HepG2 (cell line): ENCODE measurements around the gene SYNGR2. TPM values are rescaled to one million over a fixed set of nuclear protein-coding genes. Genes with fewer than 3 reads are reported as not detected.

Experiments
- ATF7 ChIP-seq, 2 experiments: fragments of 450-650 bp in 1 of 2; sonication (generic) in 1 of 2; formaldehyde crosslinking in 1 of 2; IDR thresholded peaks; 2 replicates each; pipeline versions ENCODE4 v1.4.0 to v1.6.1; 2016 to 2020; ENCODE audit warnings: antibody characterized with exemption in 1 of 2, mild to moderate bottlenecking in 1 of 2, missing genetic modification reagents in 1 of 2
- ATRX ChIP-seq: sonication (generic); formaldehyde crosslinking; IDR thresholded peaks from 2 replicates; pipeline ENCODE4 v1.4.0; 2020; ENCODE audit warnings: missing genetic modification reagents, borderline replicate concordance
- CCDC6 ChIP-seq: sonication (generic); formaldehyde crosslinking; IDR thresholded peaks from 2 replicates; pipeline ENCODE4 v1.8.1; 2022; ENCODE audit warnings: mild to moderate bottlenecking, missing genetic modification reagents, moderate library complexity
- GABPA ChIP-seq, 2 experiments: IDR thresholded peaks; 2 replicates each; pipeline ENCODE4 v1.6.1; 2011 to 2016; ENCODE audit warnings: low read depth in 2 of 2, low read length in 1 of 2, missing biosample characterization in 1 of 2, missing genetic modification characterization in 1 of 2
- KDM5A ChIP-seq: fragments of 200-600 bp; sonication (generic); IDR thresholded peaks from 2 replicates; pipeline ENCODE4 v1.7.0; 2018; ENCODE audit warnings: antibody characterized with exemption, mild to moderate bottlenecking, low read length, borderline replicate concordance
- MED13 ChIP-seq: sonication (generic); formaldehyde crosslinking; IDR thresholded peaks from 2 replicates; pipeline ENCODE4 v1.5.0; 2020; ENCODE audit warnings: missing genetic modification reagents
- MEIS1 ChIP-seq: sonication (generic); formaldehyde crosslinking; IDR thresholded peaks from 2 replicates; pipeline ENCODE4 v1.9.0; 2021; ENCODE audit warnings: mild to moderate bottlenecking, missing genetic modification reagents, moderate library complexity, borderline replicate concordance
- MXD4 ChIP-seq: IDR thresholded peaks from 2 replicates; pipeline ENCODE4 v1.6.1; 2016; ENCODE audit warnings: mild to moderate bottlenecking, missing biosample characterization, missing genetic modification reagents
- NCOR1 ChIP-seq: fragments of 200-600 bp; sonication (generic); IDR thresholded peaks from 2 replicates; pipeline ENCODE4 v1.7.0; 2017; ENCODE audit warnings: antibody characterized with exemption, low read length, borderline replicate concordance
- NR2F6 ChIP-seq, 2 experiments: IDR thresholded peaks; 2 replicates each; pipeline ENCODE4 v1.6.1; 2016; ENCODE audit warnings: antibody characterized with exemption in 1 of 2, mild to moderate bottlenecking in 1 of 2
- ONECUT2 ChIP-seq: sonication (generic); formaldehyde crosslinking; IDR thresholded peaks from 2 replicates; pipeline ENCODE4 v1.4.0; 2020; ENCODE audit warnings: missing genetic modification reagents
- PHF20 ChIP-seq: sonication (generic); formaldehyde crosslinking; IDR thresholded peaks from 2 replicates; pipeline ENCODE4 v1.5.0; 2020; ENCODE audit warnings: mild to moderate bottlenecking, missing genetic modification reagents
- TEAD3 ChIP-seq: optimal IDR thresholded peaks from 2 replicates; pipeline ENCODE3; 2016; ENCODE audit warnings: borderline replicate concordance
- THYN1 ChIP-seq: sonication (generic); formaldehyde crosslinking; IDR thresholded peaks from 2 replicates; pipeline ENCODE4 v1.8.1; 2023; ENCODE audit warnings: low read depth, mild to moderate bottlenecking, moderate library complexity, missing genetic modification reagents, borderline replicate concordance
- U2AF1 ChIP-seq: fragments of 200-400 bp; formaldehyde crosslinking; optimal IDR thresholded peaks from 2 replicates; pipeline ENCODE3; 2017; ENCODE audit warnings: mild to moderate bottlenecking, low read depth, low read length
- ZBTB49 ChIP-seq: sonication (generic); formaldehyde crosslinking; IDR thresholded peaks from 2 replicates; pipeline ENCODE4 v1.4.0; 2020; ENCODE audit warnings: missing genetic modification reagents, borderline replicate concordance
- ZHX1 ChIP-seq: sonication (generic); formaldehyde crosslinking; IDR thresholded peaks from 2 replicates; pipeline ENCODE4 v1.8.1; 2022; ENCODE audit warnings: low read depth, mild to moderate bottlenecking, missing genetic modification reagents
- ZMYM3 ChIP-seq: sonication (generic); formaldehyde crosslinking; IDR thresholded peaks from 2 replicates; pipeline ENCODE4 v1.5.1; 2020; ENCODE audit warnings: mild to moderate bottlenecking, missing genetic modification reagents
- ZNF232 ChIP-seq: sonication (generic); formaldehyde crosslinking; IDR thresholded peaks from 2 replicates; pipeline ENCODE4 v1.4.0; 2020; ENCODE audit warnings: missing genetic modification reagents, borderline replicate concordance
- ZNF256 ChIP-seq: sonication (generic); formaldehyde crosslinking; conservative IDR thresholded peaks from 2 replicates; pipeline ENCODE4 v1.4.0; 2020; ENCODE audit warnings: missing genetic modification reagents
- ZNF274 ChIP-seq: sonication (generic); formaldehyde crosslinking; IDR thresholded peaks from 2 replicates; pipeline ENCODE4 v1.5.1; 2020; ENCODE audit warnings: mild to moderate bottlenecking, missing genetic modification reagents
- ZNF34 ChIP-seq: sonication (generic); formaldehyde crosslinking; IDR thresholded peaks from 2 replicates; pipeline ENCODE4 v1.4.0; 2020; ENCODE audit warnings: mild to moderate bottlenecking, missing genetic modification reagents, borderline replicate concordance
- ZNF367 ChIP-seq: sonication (generic); formaldehyde crosslinking; IDR thresholded peaks from 2 replicates; pipeline ENCODE4 v1.4.0; 2020; ENCODE audit warnings: missing genetic modification reagents, borderline replicate concordance
- ZNF552 ChIP-seq: sonication (generic); formaldehyde crosslinking; IDR thresholded peaks from 2 replicates; pipeline ENCODE4 v1.9.0; 2022; ENCODE audit warnings: missing genetic modification reagents, mild to moderate bottlenecking, borderline replicate concordance
- ZNF556 ChIP-seq: sonication (generic); formaldehyde crosslinking; IDR thresholded peaks from 2 replicates; pipeline ENCODE4 v1.4.0; 2020; ENCODE audit warnings: mild to moderate bottlenecking, missing genetic modification reagents, borderline replicate concordance
- ZSCAN9 ChIP-seq: IDR thresholded peaks from 2 replicates; pipeline ENCODE4 v1.6.1; 2016; ENCODE audit warnings: borderline replicate concordance
- polyA plus RNA-seq, 8 experiments: library from polyadenylated mRNA; depleted of rRNA in 3 of 8; stranded (reverse) in 7 of 8; unstranded in 1 of 8; fragments of >200 nt; fragmentation: Illumina TruSeq in 4 of 8; extraction: Trizol in 4 of 8; gene quantifications; 2 replicates each; pipeline versions ENCODE4 v1.2.1 to v1.2.3, GENCODE V29; 2011 to 2016; ENCODE audit warnings: low read depth in 4 of 8, missing spikeins in 1 of 8, mixed read lengths in 1 of 8; ENCODE audit not compliant: insufficient read depth in 1 of 8
- total RNA-seq, 5 experiments: library from RNA; depleted of rRNA; stranded (reverse); fragments of >200 nt; fragmentation: Illumina TruSeq; extraction: Trizol; gene quantifications; 2 replicates each; pipeline ENCODE4 v1.2.3, GENCODE V29; 2016; ENCODE audit warnings: low read depth in 1 of 5

Gene SYNGR2
- total and polyA plus RNA-seq, 2 of the 13 experiments (the other 11 are each of a cell fraction or from before 2014, with no cell fraction given) = 46.7 to 170 TPM

GRCh38 chr17:78129351-78130089 lies 38.9 kb upstream of the SYNGR2 start (continued):
- TF ChIP-seq ZHX1 (CRISPR knock-in tag) = 0 out of 2 replicates have a peak, but pooled peaks have one; percentile 17
- no peak for TF ChIP-seq ZNF34 (CRISPR knock-in tag)
- TF ChIP-seq NR2F6 (IDR thresholded peaks at IDR 0.05) = no peak; the same call in none of the 2 replicates
- TF ChIP-seq NR2F6 (CRISPR knock-in tag; IDR thresholded peaks at IDR 0.05) = no peak
- TF ChIP-seq GABPA (IDR thresholded peaks at IDR 0.05; ENCODE audit: low read depth, low read length) = no peak
- TF ChIP-seq GABPA (CRISPR knock-in tag; IDR thresholded peaks at IDR 0.05; ENCODE audit: low read depth) = no peak
- no peak for TF ChIP-seq ZNF367 (CRISPR knock-in tag)
- no peak for TF ChIP-seq ZSCAN9
- TF ChIP-seq CCDC6 = no peak
- TF ChIP-seq THYN1 = no peak
- TF ChIP-seq KDM5A = no peak
- no peak for TF ChIP-seq ZNF274
- TF ChIP-seq TEAD3 (CRISPR knock-in tag) = peak; percentile 26
- TF ChIP-seq NCOR1 = 0 out of 2 replicates have a peak, but pooled peaks have one; percentile 14
- TF ChIP-seq MED13 = no peak
- TF ChIP-seq ONECUT2 = no peak
- TF ChIP-seq U2AF1 = no peak
- no peak for TF ChIP-seq ZNF556 (CRISPR knock-in tag)
- TF ChIP-seq ATF7 (IDR thresholded peaks at IDR 0.05) = no peak
- TF ChIP-seq ATF7 (CRISPR knock-in tag; IDR thresholded peaks at IDR 0.05) = no peak
- no peak for TF ChIP-seq ATRX (CRISPR knock-in tag)
- TF ChIP-seq MXD4 (CRISPR knock-in tag) = no peak
- no peak for TF ChIP-seq ZNF552 (CRISPR knock-in tag)
- TF ChIP-seq ZMYM3 (CRISPR knock-in tag) = peak; percentile 97
- TF ChIP-seq MEIS1 (CRISPR knock-in tag) = peak; percentile 54; the same call in 1 of the 2 replicates
- TF ChIP-seq PHF20 (CRISPR knock-in tag) = no peak
- no peak for TF ChIP-seq ZNF256 (CRISPR knock-in tag)
- no peak for TF ChIP-seq ZBTB49 (CRISPR knock-in tag)
- no peak for TF ChIP-seq ZNF232 (CRISPR knock-in tag)
